Measurements from ENCODE around the gene SASH1.

DNA sequence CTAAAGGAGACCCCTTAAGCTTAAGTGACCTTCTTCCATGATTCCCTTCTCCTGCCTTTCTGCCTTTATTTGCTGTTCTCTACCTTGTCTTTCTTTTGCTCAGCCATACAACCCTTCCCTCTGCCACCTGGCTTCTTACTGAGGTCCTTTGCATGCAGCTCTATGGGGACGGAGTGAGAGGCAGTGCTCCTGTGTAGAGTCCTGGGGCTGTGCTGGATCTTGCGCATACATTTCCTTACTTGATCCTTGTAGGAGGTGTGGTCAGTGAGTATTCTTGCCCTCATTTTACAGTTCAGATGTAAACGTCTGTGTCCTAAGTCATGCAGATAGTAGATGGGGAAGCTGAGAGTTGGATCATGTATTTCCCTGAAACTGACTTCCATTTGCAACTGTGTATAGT is 5.7 kb downstream of the SASH1 start:
- no peak for TF ChIP-seq POLR2A (IDR thresholded peaks at IDR 0.05; ENCODE audit: low read length)
- TF ChIP-seq GATA1 (IDR thresholded peaks at IDR 0.05; ENCODE audit: low read depth, low read length) = no peak
